GM19397 (cell line): ENCODE results near the gene DNM3.
"Not testable (repeated sequence)": the region's sequence is repeated elsewhere in the genome, so short reads cannot be mapped to it uniquely, and the experiment has no call there.

Experiments used
- ATAC-seq: cut with Tn5 transposase; IDR thresholded peaks from one replicate; pipeline ENCODE4 v1.9.1; 2021; ENCODE audit warnings: mild to moderate bottlenecking, moderate library complexity; ENCODE audit not compliant: unreplicated experiment

The DNM3 gene

GRCh38 chr1:172005856-172006255 lies 164.6 kb downstream of the DNM3 start:
- no peak for ATAC-seq

- ATAC-seq: no peak
These were observed 165.4 kb downstream of the DNM3 start for GRCh38 chr1:172006660-172007059.

- no peak for ATAC-seq
These were observed 177.5 kb downstream of the DNM3 start for GRCh38 chr1:172018727-172019311.

GRCh38 chr1:172019976-172020375 lies 178.7 kb downstream of the DNM3 start:
- no peak for ATAC-seq

- no peak for ATAC-seq
These were observed 183.2 kb downstream of the DNM3 start for GRCh38 chr1:172024516-172024915.

- ATAC-seq: not testable (repeated sequence)
These were observed 183.8 kb downstream of the DNM3 start for GRCh38 chr1:172024944-172025738.

- ATAC-seq: no peak
These were observed 199.2 kb downstream of the DNM3 start for GRCh38 chr1:172040466-172040865.

GRCh38 chr1:172041102-172041501 lies 199.8 kb downstream of the DNM3 start:
- ATAC-seq: no peak

- no peak for ATAC-seq
These were observed 200.4 kb downstream of the DNM3 start for GRCh38 chr1:172041742-172042141.

- ATAC-seq: no peak
These were observed 202.6 kb downstream of the DNM3 start for GRCh38 chr1:172043900-172044299.

- no peak for ATAC-seq
These were observed 210.6 kb downstream of the DNM3 start for GRCh38 chr1:172051898-172052297.

- no peak for ATAC-seq
These were observed 212.9 kb downstream of the DNM3 start for GRCh38 chr1:172054172-172054571.

- ATAC-seq: not testable (repeated sequence)
These were observed 214.6 kb downstream of the DNM3 start for GRCh38 chr1:172055816-172056419.

- no peak for ATAC-seq
These were observed 227.0 kb downstream of the DNM3 start for GRCh38 chr1:172068334-172068733.

GRCh38 chr1:172069051-172069450 lies 227.8 kb downstream of the DNM3 start:
- no peak for ATAC-seq

- ATAC-seq: no peak
These were observed 228.2 kb downstream of the DNM3 start for GRCh38 chr1:172069534-172069933.

- no peak for ATAC-seq
These were observed 228.8 kb downstream of the DNM3 start for GRCh38 chr1:172070055-172070454.

- ATAC-seq: no peak
These were observed 230.4 kb downstream of the DNM3 start for GRCh38 chr1:172071746-172072145.

- ATAC-seq: not testable (repeated sequence)
These were observed 238.6 kb downstream of the DNM3 start for GRCh38 chr1:172079859-172080258.

GRCh38 chr1:172083191-172083590 lies 241.9 kb downstream of the DNM3 start:
- no peak for ATAC-seq

- ATAC-seq: no peak
These were observed 243.6 kb downstream of the DNM3 start for GRCh38 chr1:172084876-172085275.

- ATAC-seq: no peak
These were observed 244.0 kb downstream of the DNM3 start for GRCh38 chr1:172085317-172085716.
